CD4-positive, CD25-positive, alpha-beta regulatory T cell (primary cell): ENCODE data around the gene TCFL5. TPM values are rescaled to one million over a fixed set of nuclear protein-coding genes. Genes with fewer than 3 reads are reported as not detected.

Experiments
- ATAC-seq, 2 donors: fragments of 150-1000 bp; cut with Tn5 transposase; one replicate each; pipeline ENCODE4 v1.10.0; 2021; ENCODE audit warnings: low read depth in 2 of 2, moderate number of reproducible peaks in 2 of 2, moderate library complexity in 1 of 2
- DNase-seq, 3 donors: peaks; one replicate each; pipeline versions ENCODE4 v3.0.0 to v3.0.0-alpha.2; 2012 to 2022; ENCODE audit warnings: mixed read lengths in 1 of 3
- H3K27ac ChIP-seq: one replicate; pipeline ENCODE4 v1.7.0; 2013; ENCODE audit warnings: mild to moderate bottlenecking, low read length; ENCODE audit not compliant: insufficient read depth, poor library complexity, severe bottlenecking
- H3K27me3 ChIP-seq: one replicate; pipeline ENCODE4 v1.7.0; 2013; ENCODE audit warnings: low read length; ENCODE audit not compliant: control insufficient read depth, insufficient read depth
- H3K36me3 ChIP-seq: one replicate; pipeline ENCODE4 v1.7.0; 2013; ENCODE audit warnings: mild to moderate bottlenecking, low read length, moderate library complexity; ENCODE audit not compliant: control insufficient read depth, insufficient read depth
- H3K4me1 ChIP-seq: 2 replicates; pipeline ENCODE4 v1.7.0; 2013; ENCODE audit warnings: mild to moderate bottlenecking, low read length; ENCODE audit not compliant: insufficient read depth, control insufficient read depth, poor library complexity, severe bottlenecking
- H3K4me3 ChIP-seq: one replicate; pipeline ENCODE4 v1.7.0; 2013; ENCODE audit warnings: low read depth, mild to moderate bottlenecking, low read length, moderate library complexity
- H3K9me3 ChIP-seq, 2 experiments: 1 replicate in 1 of 2; 2 replicates in 1 of 2; pipeline ENCODE4 v1.7.0; 2013; ENCODE audit warnings: low read length in 2 of 2, mild to moderate bottlenecking in 1 of 2, moderate library complexity in 1 of 2; ENCODE audit not compliant: control insufficient read depth in 2 of 2
- H3K27ac Mint-ChIP-seq, 3 donors: one replicate each; pipeline ENCODE4 v1.8.0; 2020 to 2022; ENCODE audit warnings: mild to moderate bottlenecking in 3 of 3, mixed read lengths in 3 of 3, moderate library complexity in 2 of 3
- H3K27me3 Mint-ChIP-seq: one replicate; pipeline ENCODE4 v1.8.0; 2022; ENCODE audit warnings: mild to moderate bottlenecking, mixed read lengths
- H3K36me3 Mint-ChIP-seq: one replicate; pipeline ENCODE4 v1.8.0; 2020; ENCODE audit warnings: mixed read lengths
- H3K4me1 Mint-ChIP-seq, 4 donors: one replicate each; pipeline ENCODE4 v1.8.0; 2020 to 2022; ENCODE audit warnings: mixed read lengths in 4 of 4, mild to moderate bottlenecking in 1 of 4
- H3K4me3 Mint-ChIP-seq, 4 donors: one replicate each; pipeline ENCODE4 v1.8.0; 2020 to 2022; ENCODE audit warnings: mild to moderate bottlenecking in 4 of 4, mixed read lengths in 4 of 4, moderate library complexity in 3 of 4
- H3K9me3 Mint-ChIP-seq, 7 donors: one replicate each; pipeline ENCODE4 v1.8.0; 2020 to 2022; ENCODE audit warnings: mixed read lengths in 7 of 7, mild to moderate bottlenecking in 3 of 7, moderate library complexity in 2 of 7
- polyA plus RNA-seq, 4 donors: library from polyadenylated mRNA; unstranded; fragments of 300-500 nt; fragmentation: Illumina TruSeq; gene quantifications; one replicate each; pipeline ENCODE4 v1.2.3, GENCODE V29; 2021
- total RNA-seq: library from RNA; stranded (reverse); gene quantifications from one replicate; pipeline ENCODE4 v1.2.3, GENCODE V29; 2022

TCFL5 gene
- total and polyA plus RNA-seq, 5 donors from 2014 or later = 0.53 to 3.8 (median 1.2) TPM

GRCh38 chr20:62839261-62839660 is 22.4 kb downstream of the TCFL5 start:
- Mint-ChIP-seq H3K36me3 (peaks cover 7% of the 10 kb centered on the region), H3K27ac (no peak overlapping the region), H3K4me1 (no peaks in the 10 kb centered on the region), H3K4me3 (no peak overlapping the region), H3K9me3 (no peaks in the 10 kb centered on the region), H3K27me3 (peaks cover 15% of the 10 kb centered on the region)
- H3K4me3 ChIP-seq = no peak overlapping the region
- no peaks in the 10 kb centered on the region for H3K9me3 ChIP-seq
- no peaks in the 10 kb centered on the region for H3K4me1 ChIP-seq
- DNase-seq (no peak), ATAC-seq (no peak)
- no peaks in the 10 kb centered on the region for H3K27me3 ChIP-seq
- H3K27ac ChIP-seq = no peak overlapping the region
- no peaks in the 10 kb centered on the region for H3K36me3 ChIP-seq

- Mint-ChIP-seq H3K9me3 (no peaks in the 10 kb centered on the region), H3K27ac (no peak overlapping the region), H3K4me3 (no peak overlapping the region), H3K4me1 (no peaks in the 10 kb centered on the region), H3K36me3 (no peaks in the 10 kb centered on the region), H3K27me3 (peaks cover 15% of the 10 kb centered on the region)
- ATAC-seq (peak in 1 of 2 donors; percentile 43), DNase-seq (no peak)
- H3K27ac ChIP-seq = no peak overlapping the region
- H3K36me3 ChIP-seq = no peaks in the 10 kb centered on the region
- no peak overlapping the region for H3K4me3 ChIP-seq
- no peaks in the 10 kb centered on the region for H3K27me3 ChIP-seq
- no peaks in the 10 kb centered on the region for H3K4me1 ChIP-seq
- no peaks in the 10 kb centered on the region for H3K9me3 ChIP-seq
These were observed 23.3 kb downstream of the TCFL5 start for GRCh38 chr20:62838128-62838891.

GRCh38 chr20:62837790-62838127 is 23.9 kb downstream of the TCFL5 start:
- Mint-ChIP-seq H3K9me3 (no peaks in the 10 kb centered on the region), H3K4me1 (peaks cover 0 to 2% (median 0%) of the 10 kb centered on the region in 4 donors), H3K27me3 (peaks cover 15% of the 10 kb centered on the region), H3K27ac (no peak overlapping the region), H3K4me3 (no peak overlapping the region), H3K36me3 (no peaks in the 10 kb centered on the region)
- no peak overlapping the region for H3K4me3 ChIP-seq
- H3K36me3 ChIP-seq = no peaks in the 10 kb centered on the region
- no peak for ATAC-seq
- H3K27me3 ChIP-seq = no peaks in the 10 kb centered on the region
- H3K9me3 ChIP-seq = no peaks in the 10 kb centered on the region
- DNase-seq = no peak
- no peaks in the 10 kb centered on the region for H3K4me1 ChIP-seq
- H3K27ac ChIP-seq = no peak overlapping the region

- no peak overlapping the region for H3K4me3 Mint-ChIP-seq
- Histone ChIP-seq H3K27ac (no peak overlapping the region), H3K27me3 (no peaks in the 10 kb centered on the region), H3K4me1 (no peaks in the 10 kb centered on the region), H3K4me3 (no peak overlapping the region), H3K36me3 (no peaks in the 10 kb centered on the region), H3K9me3 (no peaks in the 10 kb centered on the region)
- peaks cover 0 to 5% (median 0%) of the 10 kb centered on the region in 4 donors for H3K4me1 Mint-ChIP-seq
- peaks cover 19% of the 10 kb centered on the region for H3K27me3 Mint-ChIP-seq
- no peaks in the 10 kb centered on the region for H3K36me3 Mint-ChIP-seq
- DNase-seq (no peak), ATAC-seq (no peak)
- H3K27ac Mint-ChIP-seq = no peak overlapping the region
- no peaks in the 10 kb centered on the region for H3K9me3 Mint-ChIP-seq
These were observed 24.6 kb downstream of the TCFL5 start for GRCh38 chr20:62836967-62837490.

- H3K27ac ChIP-seq = no peak overlapping the region
- no peaks in the 10 kb centered on the region for H3K9me3 ChIP-seq
- no peaks in the 10 kb centered on the region for H3K27me3 ChIP-seq
- no peak for ATAC-seq
- H3K36me3 ChIP-seq = no peaks in the 10 kb centered on the region
- Mint-ChIP-seq H3K4me1 (peaks cover 0 to 7% (median 0%) of the 10 kb centered on the region in 4 donors), H3K27ac (no peak overlapping the region), H3K4me3 (no peak overlapping the region), H3K36me3 (no peaks in the 10 kb centered on the region), H3K27me3 (peaks cover 20% of the 10 kb centered on the region), H3K9me3 (no peaks in the 10 kb centered on the region)
- no peaks in the 10 kb centered on the region for H3K4me1 ChIP-seq
- H3K4me3 ChIP-seq = no peak overlapping the region
- DNase-seq = no peak
These were observed 25.4 kb downstream of the TCFL5 start for GRCh38 chr20:62835931-62836861.

- no peaks in the 10 kb centered on the region for H3K4me1 ChIP-seq
- no peak overlapping the region for H3K27ac ChIP-seq
- Mint-ChIP-seq H3K4me1 (peaks cover 0 to 7% (median 0%) of the 10 kb centered on the region in 4 donors), H3K9me3 (no peaks in the 10 kb centered on the region), H3K36me3 (no peaks in the 10 kb centered on the region), H3K27me3 (peaks cover 16% of the 10 kb centered on the region), H3K27ac (no peak overlapping the region), H3K4me3 (no peak overlapping the region)
- DNase-seq (no peak), ATAC-seq (no peak)
- H3K36me3 ChIP-seq = no peaks in the 10 kb centered on the region
- H3K9me3 ChIP-seq = no peaks in the 10 kb centered on the region
- H3K27me3 ChIP-seq = no peaks in the 10 kb centered on the region
- H3K4me3 ChIP-seq = no peak overlapping the region
These were observed 26.5 kb downstream of the TCFL5 start for GRCh38 chr20:62834967-62835730.

GRCh38 chr20:62832951-62833391 is 28.7 kb downstream of the TCFL5 start:
- H3K27ac Mint-ChIP-seq = peak overlapping the region in 1 of 3 donors; percentile 32
- H3K27me3 Mint-ChIP-seq = peaks cover 13% of the 10 kb centered on the region
- no peaks in the 10 kb centered on the region for H3K36me3 Mint-ChIP-seq
- H3K4me3 Mint-ChIP-seq = no peak overlapping the region
- DNase-seq (no peak), ATAC-seq (no peak)
- H3K27ac ChIP-seq = no peak overlapping the region
- H3K9me3 ChIP-seq = no peaks in the 10 kb centered on the region
- no peaks in the 10 kb centered on the region for H3K27me3 ChIP-seq
- H3K36me3 ChIP-seq = no peaks in the 10 kb centered on the region
- peaks cover 0 to 7% (median 0%) of the 10 kb centered on the region in 4 donors for H3K4me1 Mint-ChIP-seq
- H3K4me1 ChIP-seq = no peaks in the 10 kb centered on the region
- no peak overlapping the region for H3K4me3 ChIP-seq
- H3K9me3 Mint-ChIP-seq = no peaks in the 10 kb centered on the region
